Keratinocyte (primary cell): Measurements from ENCODE around the gene BCAS1. TPM values are rescaled to one million over a fixed set of nuclear protein-coding genes. Genes with fewer than 3 reads are reported as not detected.

ENCODE experiments used
- DNase-seq: peaks from one replicate; pipeline ENCODE4 v3.0.0-alpha.2; 2011; ENCODE audit warnings: low read depth, missing footprints, low spot score
- FAIRE-seq: peaks from 2 replicates; lab custom pipeline; 2011; peaks lifted over from hg19 to GRCh38; lab: Jason Lieb, UNC
- H2AFZ ChIP-seq: 2 replicates; pipeline ENCODE4 v1.6.0; 2012; ENCODE audit warnings: low read length, control low read depth, inconsistent platforms; ENCODE audit not compliant: control insufficient read depth
- H3K27ac ChIP-seq: 2 replicates; pipeline ENCODE4 v1.5.1; 2011; ENCODE audit warnings: low read length; ENCODE audit not compliant: control insufficient read depth, insufficient read depth
- H3K27me3 ChIP-seq: 3 replicates; pipeline ENCODE4 v1.6.0; 2011; ENCODE audit warnings: low read length; ENCODE audit not compliant: control insufficient read depth, insufficient read depth; ENCODE audit errors: extremely low read depth
- H3K36me3 ChIP-seq, 2 experiments: 2 replicates in 1 of 2; 3 replicates in 1 of 2; pipeline ENCODE4 v1.5.1; 2011; ENCODE audit warnings: low read length in 2 of 2, mild to moderate bottlenecking in 1 of 2; ENCODE audit not compliant: control insufficient read depth in 2 of 2, insufficient read depth in 2 of 2; ENCODE audit errors: extremely low read depth in 1 of 2
- H3K4me1 ChIP-seq: 3 replicates; pipeline ENCODE4 v1.5.1; 2011; ENCODE audit warnings: low read length; ENCODE audit not compliant: control insufficient read depth, insufficient read depth; ENCODE audit errors: extremely low read depth
- H3K4me2 ChIP-seq: 3 replicates; pipeline ENCODE4 v1.6.0; 2011; ENCODE audit warnings: low read depth, low read length; ENCODE audit not compliant: control insufficient read depth, insufficient read depth; ENCODE audit errors: extremely low read depth
- H3K4me3 ChIP-seq, 3 experiments: fragments of 200-600 bp in 1 of 3; sonication (generic) in 1 of 3; 2 replicates in 2 of 3; 3 replicates in 1 of 3; pipeline ENCODE4 v1.5.1; 2011 to 2016; ENCODE audit warnings: low read length in 3 of 3, mild to moderate bottlenecking in 3 of 3, control low read depth in 2 of 3, inconsistent platforms in 1 of 3, low read depth in 1 of 3, mixed read lengths in 1 of 3, mixed run types in 1 of 3, moderate library complexity in 1 of 3; ENCODE audit not compliant: control insufficient read depth in 2 of 3, insufficient read depth in 2 of 3; ENCODE audit errors: extremely low read depth in 1 of 3
- H3K79me2 ChIP-seq: 2 replicates; pipeline ENCODE4 v1.6.0; 2012; ENCODE audit warnings: low read length; ENCODE audit not compliant: control insufficient read depth, insufficient read depth
- H3K9ac ChIP-seq: 3 replicates; pipeline ENCODE4 v1.6.0; 2011; ENCODE audit warnings: low read length; ENCODE audit not compliant: control insufficient read depth, insufficient read depth; ENCODE audit errors: extremely low read depth
- H3K9me1 ChIP-seq: 3 replicates; pipeline ENCODE4 v1.6.0; 2011; ENCODE audit warnings: low read length; ENCODE audit not compliant: control insufficient read depth, insufficient read depth; ENCODE audit errors: extremely low read depth
- H3K9me3 ChIP-seq: 2 replicates; pipeline ENCODE4 v1.5.1; 2012; ENCODE audit warnings: low read depth, low read length; ENCODE audit not compliant: control insufficient read depth
- H4K20me1 ChIP-seq: 3 replicates; pipeline ENCODE4 v1.6.0; 2011; ENCODE audit warnings: low read length; ENCODE audit not compliant: control insufficient read depth, insufficient read depth; ENCODE audit errors: extremely low read depth
- dilution Hi-C: fragments of 300-500 bp; cut with MboI; formaldehyde crosslinking; loops from one replicate; pipeline ENCODE4 v1.7.0; 2020; ENCODE audit warnings: low sequenced_read_pairs; ENCODE audit not compliant: extremely low pct_ligation_motif_present
- polyA plus RNA-seq, 5 experiments: library from polyadenylated mRNA; depleted of rRNA in 3 of 5; stranded (reverse) in 3 of 5; stranded (forward) in 1 of 5; unstranded in 1 of 5; fragments of >200 nt; gene quantifications; 1 replicate in 1 of 5; 2 replicates in 3 of 5; 3 replicates in 1 of 5; pipeline versions ENCODE4 v1.2.1 to v1.2.3, GENCODE V29; 2011 to 2012; ENCODE audit warnings: missing spikeins in 2 of 5, low read depth in 1 of 5, low replicate concordance in 1 of 5
- TF ChIP-seq, protein P1 (sequence below), 3 experiments: IDR thresholded peaks in 1 of 3; conservative IDR thresholded peaks in 1 of 3; optimal IDR thresholded peaks in 1 of 3; 2 replicates in 2 of 3; 3 replicates in 1 of 3; pipeline versions ENCODE3 to v1.5.1; 2011; ENCODE audit warnings: low read length in 3 of 3, mild to moderate bottlenecking in 3 of 3, moderate library complexity in 2 of 3, control low read depth in 1 of 3, inconsistent platforms in 1 of 3; ENCODE audit not compliant: insufficient read depth in 2 of 3; ENCODE audit errors: extremely low read depth in 1 of 3

Gene BCAS1
- polyA plus RNA-seq, 1 donor (not counting 4 experiments of a cell fraction or from before 2014, with no cell fraction given) = not detected

DNA sequence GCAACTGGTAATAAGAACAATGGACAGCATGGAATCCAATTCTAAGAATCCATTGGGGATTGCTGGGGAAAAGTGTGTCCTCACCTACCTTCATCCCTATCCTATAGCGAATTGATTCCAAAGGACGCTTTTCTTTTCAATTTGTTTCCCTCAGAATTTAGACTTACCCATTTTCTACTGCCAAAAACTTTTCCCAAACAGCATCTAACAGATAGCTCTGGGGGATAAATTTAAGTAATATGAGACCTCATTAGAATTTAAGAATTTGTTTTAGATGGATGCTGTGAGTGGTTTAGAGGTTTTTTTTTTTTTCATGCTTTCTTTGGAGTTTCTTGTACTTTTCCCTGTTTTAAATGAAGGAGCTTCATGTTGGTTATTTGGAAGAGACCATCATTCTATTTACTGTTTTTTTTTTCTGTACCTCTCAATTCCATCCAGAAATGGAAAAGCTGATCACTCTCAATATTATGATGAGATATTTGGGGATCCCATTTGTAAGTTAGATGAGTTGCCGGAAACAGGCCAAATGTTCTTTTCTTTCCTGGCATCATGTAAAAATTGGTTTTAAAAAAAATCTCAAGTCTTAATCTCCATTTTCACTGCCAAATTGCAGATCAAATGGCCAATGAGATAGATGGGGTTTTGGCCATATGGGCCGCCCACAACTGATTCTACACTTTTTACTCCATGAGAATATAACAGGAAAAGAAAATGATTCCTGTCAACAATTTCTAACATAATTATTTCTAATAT lies 105.7 kb downstream of the BCAS1 start:
- no peaks in the 10 kb centered on the region for H3K9me3 ChIP-seq
- H4K20me1 ChIP-seq = no peaks in the 10 kb centered on the region
- no peaks in the 10 kb centered on the region for H3K79me2 ChIP-seq
- no peaks in the 10 kb centered on the region for H3K36me3 ChIP-seq
- TF ChIP-seq, protein P1, sequence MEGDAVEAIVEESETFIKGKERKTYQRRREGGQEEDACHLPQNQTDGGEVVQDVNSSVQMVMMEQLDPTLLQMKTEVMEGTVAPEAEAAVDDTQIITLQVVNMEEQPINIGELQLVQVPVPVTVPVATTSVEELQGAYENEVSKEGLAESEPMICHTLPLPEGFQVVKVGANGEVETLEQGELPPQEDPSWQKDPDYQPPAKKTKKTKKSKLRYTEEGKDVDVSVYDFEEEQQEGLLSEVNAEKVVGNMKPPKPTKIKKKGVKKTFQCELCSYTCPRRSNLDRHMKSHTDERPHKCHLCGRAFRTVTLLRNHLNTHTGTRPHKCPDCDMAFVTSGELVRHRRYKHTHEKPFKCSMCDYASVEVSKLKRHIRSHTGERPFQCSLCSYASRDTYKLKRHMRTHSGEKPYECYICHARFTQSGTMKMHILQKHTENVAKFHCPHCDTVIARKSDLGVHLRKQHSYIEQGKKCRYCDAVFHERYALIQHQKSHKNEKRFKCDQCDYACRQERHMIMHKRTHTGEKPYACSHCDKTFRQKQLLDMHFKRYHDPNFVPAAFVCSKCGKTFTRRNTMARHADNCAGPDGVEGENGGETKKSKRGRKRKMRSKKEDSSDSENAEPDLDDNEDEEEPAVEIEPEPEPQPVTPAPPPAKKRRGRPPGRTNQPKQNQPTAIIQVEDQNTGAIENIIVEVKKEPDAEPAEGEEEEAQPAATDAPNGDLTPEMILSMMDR (optimal IDR thresholded peaks at IDR 0.05 in 1 of 3, IDR thresholded peaks at IDR 0.05 in 1 of 3, conservative IDR thresholded peaks at IDR 0.05 in 1 of 3; ENCODE audit: extremely low read depth in 1 of 3, insufficient read depth in 2 of 3, low read length in 3 of 3) = no peak
- no peak overlapping the region for H3K4me2 ChIP-seq
- no peaks in the 10 kb centered on the region for H3K27me3 ChIP-seq
- H3K9ac ChIP-seq = no peak overlapping the region
- no peak overlapping the region for H3K27ac ChIP-seq
- no peaks in the 10 kb centered on the region for H3K4me1 ChIP-seq
- no peak for FAIRE-seq
- DNase-seq = no peak
- no peaks in the 10 kb centered on the region for H3K9me1 ChIP-seq
- H3K4me3 ChIP-seq = no peak overlapping the region
- dilution Hi-C loops = no loop called here
- no peak overlapping the region for H2AFZ ChIP-seq

DNA sequence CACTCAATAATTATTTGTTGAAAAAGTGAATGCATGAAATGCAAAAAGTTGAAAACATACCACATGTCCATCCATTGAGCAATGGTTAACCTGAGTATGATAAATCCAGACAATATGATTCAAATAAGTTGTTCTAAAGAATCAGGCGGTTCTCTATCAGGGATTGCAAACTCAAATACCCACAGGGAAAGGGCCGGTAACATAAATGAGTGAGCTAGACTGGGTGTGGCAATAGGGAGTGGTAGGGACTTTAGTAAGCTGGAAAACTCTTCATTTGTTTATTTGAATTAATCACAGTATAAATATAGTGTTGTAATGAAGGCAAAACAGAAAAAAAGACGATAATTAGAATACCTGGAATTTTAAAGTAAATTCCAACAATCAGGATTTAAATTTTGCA lies 106.3 kb downstream of the BCAS1 start:
- H3K79me2 ChIP-seq = no peaks in the 10 kb centered on the region
- no peak for FAIRE-seq
- H3K4me2 ChIP-seq = no peak overlapping the region
- no peak overlapping the region for H3K9ac ChIP-seq
- no peaks in the 10 kb centered on the region for H3K9me1 ChIP-seq
- no peaks in the 10 kb centered on the region for H3K9me3 ChIP-seq
- no peak overlapping the region for H3K27ac ChIP-seq
- dilution Hi-C loops = no loop called here
- no peaks in the 10 kb centered on the region for H3K36me3 ChIP-seq
- H4K20me1 ChIP-seq = no peaks in the 10 kb centered on the region
- H2AFZ ChIP-seq = no peak overlapping the region
- no peaks in the 10 kb centered on the region for H3K27me3 ChIP-seq
- TF ChIP-seq, protein P1 (optimal IDR thresholded peaks at IDR 0.05 in 1 of 3, IDR thresholded peaks at IDR 0.05 in 1 of 3, conservative IDR thresholded peaks at IDR 0.05 in 1 of 3; ENCODE audit: extremely low read depth in 1 of 3, insufficient read depth in 2 of 3, low read length in 3 of 3) = no peak
- no peak for DNase-seq
- no peaks in the 10 kb centered on the region for H3K4me1 ChIP-seq
- no peak overlapping the region for H3K4me3 ChIP-seq
